ENCODE measurements around the gene TIMM29.

TIMM29 gene

GRCh38 chr19:10963865-10964264, 35.3 kb downstream of the TIMM29 start:
- peaks cover 5 to 40% (median 26%) of the 10 kb centered on the region in 5 donors for H3K4me1 ChIP-seq (ENCODE audit: control insufficient read depth in 5 of 5, insufficient read depth in 5 of 5, low read length in 5 of 5)

GRCh38 chr19:10964903-10965302, 36.3 kb downstream of the TIMM29 start:
- peaks cover 0 to 3% (median 0%) of the 10 kb centered on the region in 5 donors for H3K36me3 ChIP-seq (ENCODE audit: control insufficient read depth in 5 of 5, insufficient read depth in 5 of 5, low read length in 5 of 5)
- no peak overlapping the region for H3K27ac ChIP-seq (ENCODE audit: low read depth, low read length)
- peaks cover 5 to 37% (median 21%) of the 10 kb centered on the region in 5 donors for H3K4me1 ChIP-seq (ENCODE audit: control insufficient read depth in 5 of 5, insufficient read depth in 5 of 5, low read length in 5 of 5)
- no peak overlapping the region for H3K4me3 ChIP-seq (ENCODE audit: low read depth in 1 of 5, low read length in 5 of 5)
- no peaks in the 10 kb centered on the region for H3K9me3 ChIP-seq (ENCODE audit: control insufficient read depth in 5 of 5, low read length in 5 of 5)
- no peak overlapping the region for H3K9ac ChIP-seq (ENCODE audit: low read length in 5 of 5)
- no peaks in the 10 kb centered on the region for H3K27me3 ChIP-seq (ENCODE audit: control insufficient read depth in 5 of 5, insufficient read depth in 4 of 5, low read length in 5 of 5)

More at GRCh38 chr19:10963865-10964264, 35.3 kb downstream of the TIMM29 start:
- no peak overlapping the region for H3K9ac ChIP-seq (ENCODE audit: low read length in 5 of 5)
- H3K4me3 ChIP-seq (ENCODE audit: low read depth in 1 of 5, low read length in 5 of 5), result no peak overlapping the region
- H3K9me3 ChIP-seq (ENCODE audit: control insufficient read depth in 5 of 5, low read length in 5 of 5), result no peaks in the 10 kb centered on the region
- H3K27ac ChIP-seq (ENCODE audit: low read depth, low read length), result no peak overlapping the region
- H3K36me3 ChIP-seq (ENCODE audit: control insufficient read depth in 5 of 5, insufficient read depth in 5 of 5, low read length in 5 of 5), result peaks cover 0 to 3% (median 0%) of the 10 kb centered on the region in 5 donors
- no peaks in the 10 kb centered on the region for H3K27me3 ChIP-seq (ENCODE audit: control insufficient read depth in 5 of 5, insufficient read depth in 4 of 5, low read length in 5 of 5)

GRCh38 chr19:10965398-10965797, 36.8 kb downstream of the TIMM29 start:
- Histone ChIP-seq H3K9me3 (ENCODE audit: control insufficient read depth in 5 of 5, low read length in 5 of 5) (no peaks in the 10 kb centered on the region), H3K4me1 (ENCODE audit: control insufficient read depth in 5 of 5, insufficient read depth in 5 of 5, low read length in 5 of 5) (peaks cover 5 to 32% (median 18%) of the 10 kb centered on the region in 5 donors), H3K36me3 (ENCODE audit: control insufficient read depth in 5 of 5, insufficient read depth in 5 of 5, low read length in 5 of 5) (peaks cover 0 to 3% (median 0%) of the 10 kb centered on the region in 5 donors), H3K27ac (ENCODE audit: low read depth, low read length) (no peak overlapping the region), H3K27me3 (ENCODE audit: control insufficient read depth in 5 of 5, insufficient read depth in 4 of 5, low read length in 5 of 5) (no peaks in the 10 kb centered on the region), H3K4me3 (ENCODE audit: low read depth in 1 of 5, low read length in 5 of 5) (no peak overlapping the region), H3K9ac (ENCODE audit: low read length in 5 of 5) (no peak overlapping the region)

GRCh38 chr19:10966809-10967208, 38.2 kb downstream of the TIMM29 start:
- H3K4me1 ChIP-seq (ENCODE audit: control insufficient read depth in 5 of 5, insufficient read depth in 5 of 5, low read length in 5 of 5), result peaks cover 5 to 26% (median 18%) of the 10 kb centered on the region in 5 donors

GRCh38 chr19:10968527-10969135, 40.0 kb downstream of the TIMM29 start:
- Histone ChIP-seq H3K27me3 (ENCODE audit: control insufficient read depth in 5 of 5, insufficient read depth in 4 of 5, low read length in 5 of 5) (no peaks in the 10 kb centered on the region), H3K9me3 (ENCODE audit: control insufficient read depth in 5 of 5, low read length in 5 of 5) (no peaks in the 10 kb centered on the region), H3K36me3 (ENCODE audit: control insufficient read depth in 5 of 5, insufficient read depth in 5 of 5, low read length in 5 of 5) (peaks cover 0 to 3% (median 0%) of the 10 kb centered on the region in 5 donors), H3K27ac (ENCODE audit: low read depth, low read length) (no peak overlapping the region), H3K9ac (ENCODE audit: low read length in 5 of 5) (peak overlapping the region in 1 of 5 donors; percentile 54), H3K4me1 (ENCODE audit: control insufficient read depth in 5 of 5, insufficient read depth in 5 of 5, low read length in 5 of 5) (peaks cover 0 to 10% (median 7%) of the 10 kb centered on the region in 5 donors), H3K4me3 (ENCODE audit: low read depth in 1 of 5, low read length in 5 of 5) (no peak overlapping the region)

More at GRCh38 chr19:10966809-10967208, 38.2 kb downstream of the TIMM29 start:
- H3K36me3 ChIP-seq (ENCODE audit: control insufficient read depth in 5 of 5, insufficient read depth in 5 of 5, low read length in 5 of 5), result peaks cover 0 to 3% (median 0%) of the 10 kb centered on the region in 5 donors
- H3K9ac ChIP-seq (ENCODE audit: low read length in 5 of 5), result no peak overlapping the region
- no peak overlapping the region for H3K4me3 ChIP-seq (ENCODE audit: low read depth in 1 of 5, low read length in 5 of 5)
- no peak overlapping the region for H3K27ac ChIP-seq (ENCODE audit: low read depth, low read length)
- H3K9me3 ChIP-seq (ENCODE audit: control insufficient read depth in 5 of 5, low read length in 5 of 5), result no peaks in the 10 kb centered on the region
- H3K27me3 ChIP-seq (ENCODE audit: control insufficient read depth in 5 of 5, insufficient read depth in 4 of 5, low read length in 5 of 5), result no peaks in the 10 kb centered on the region

GRCh38 chr19:10971107-10971726, 42.6 kb downstream of the TIMM29 start:
- Histone ChIP-seq H3K4me1 (ENCODE audit: control insufficient read depth in 5 of 5, insufficient read depth in 5 of 5, low read length in 5 of 5) (peaks cover 4 to 24% (median 19%) of the 10 kb centered on the region in 5 donors), H3K9ac (ENCODE audit: low read length in 5 of 5) (no peak overlapping the region), H3K36me3 (ENCODE audit: control insufficient read depth in 5 of 5, insufficient read depth in 5 of 5, low read length in 5 of 5) (no peaks in the 10 kb centered on the region), H3K27ac (ENCODE audit: low read depth, low read length) (no peak overlapping the region), H3K9me3 (ENCODE audit: control insufficient read depth in 5 of 5, low read length in 5 of 5) (no peaks in the 10 kb centered on the region), H3K4me3 (ENCODE audit: low read depth in 1 of 5, low read length in 5 of 5) (no peak overlapping the region), H3K27me3 (ENCODE audit: control insufficient read depth in 5 of 5, insufficient read depth in 4 of 5, low read length in 5 of 5) (no peaks in the 10 kb centered on the region)

- Histone ChIP-seq H3K4me3 (ENCODE audit: low read depth in 1 of 5, low read length in 5 of 5) (peak overlapping the region in 4 of 5 donors; percentile 35 to 46 (median 38)), H3K4me1 (ENCODE audit: control insufficient read depth in 5 of 5, insufficient read depth in 5 of 5, low read length in 5 of 5) (peaks cover 6 to 34% (median 31%) of the 10 kb centered on the region in 5 donors), H3K27ac (ENCODE audit: low read depth, low read length) (peak overlapping the region; percentile 50), H3K27me3 (ENCODE audit: control insufficient read depth in 5 of 5, insufficient read depth in 4 of 5, low read length in 5 of 5) (no peaks in the 10 kb centered on the region), H3K36me3 (ENCODE audit: control insufficient read depth in 5 of 5, insufficient read depth in 5 of 5, low read length in 5 of 5) (no peaks in the 10 kb centered on the region), H3K9me3 (ENCODE audit: control insufficient read depth in 5 of 5, low read length in 5 of 5) (no peaks in the 10 kb centered on the region), H3K9ac (ENCODE audit: low read length in 5 of 5) (peak overlapping the region in 4 of 5 donors; percentile 26 to 68 (median 66))
These were observed 46.9 kb downstream of the TIMM29 start for GRCh38 chr19:10975374-10976130.

- peaks cover 6 to 31% (median 31%) of the 10 kb centered on the region in 5 donors for H3K4me1 ChIP-seq (ENCODE audit: control insufficient read depth in 5 of 5, insufficient read depth in 5 of 5, low read length in 5 of 5)
- H3K9ac ChIP-seq (ENCODE audit: low read length in 5 of 5), result peak overlapping the region in 4 of 5 donors; percentile 26 to 68 (median 66)
These were observed 47.7 kb downstream of the TIMM29 start for GRCh38 chr19:10976131-10976892.

GRCh38 chr19:10977742-10978092, 49.1 kb downstream of the TIMM29 start:
- no peak overlapping the region for H3K27ac ChIP-seq (ENCODE audit: low read depth, low read length)
- H3K9me3 ChIP-seq (ENCODE audit: control insufficient read depth in 5 of 5, low read length in 5 of 5), result no peaks in the 10 kb centered on the region
- H3K27me3 ChIP-seq (ENCODE audit: control insufficient read depth in 5 of 5, insufficient read depth in 4 of 5, low read length in 5 of 5), result no peaks in the 10 kb centered on the region
- H3K4me1 ChIP-seq (ENCODE audit: control insufficient read depth in 5 of 5, insufficient read depth in 5 of 5, low read length in 5 of 5), result peaks cover 6 to 31% (median 29%) of the 10 kb centered on the region in 5 donors
- no peak overlapping the region for H3K4me3 ChIP-seq (ENCODE audit: low read depth in 1 of 5, low read length in 5 of 5)
- peak overlapping the region in 1 of 5 donors; percentile 37 for H3K9ac ChIP-seq (ENCODE audit: low read length in 5 of 5)
- H3K36me3 ChIP-seq (ENCODE audit: control insufficient read depth in 5 of 5, insufficient read depth in 5 of 5, low read length in 5 of 5), result peaks cover 0 to 2% (median 0%) of the 10 kb centered on the region in 5 donors

More at GRCh38 chr19:10976131-10976892, 47.7 kb downstream of the TIMM29 start:
- peak overlapping the region in 4 of 5 donors; percentile 35 to 46 (median 38) for H3K4me3 ChIP-seq (ENCODE audit: low read depth in 1 of 5, low read length in 5 of 5)
- no peaks in the 10 kb centered on the region for H3K27me3 ChIP-seq (ENCODE audit: control insufficient read depth in 5 of 5, insufficient read depth in 4 of 5, low read length in 5 of 5)
- peaks cover 0 to 2% (median 0%) of the 10 kb centered on the region in 5 donors for H3K36me3 ChIP-seq (ENCODE audit: control insufficient read depth in 5 of 5, insufficient read depth in 5 of 5, low read length in 5 of 5)
- no peaks in the 10 kb centered on the region for H3K9me3 ChIP-seq (ENCODE audit: control insufficient read depth in 5 of 5, low read length in 5 of 5)
- peak overlapping the region; percentile 50 for H3K27ac ChIP-seq (ENCODE audit: low read depth, low read length)

Data from subcutaneous abdominal adipose tissue (tissue), 5 donors.